ENCODE results near the gene CPSF2.
A peak's percentile ranks its signal among the peaks of the same experiment; 100 is the strongest.

The CPSF2 gene

GRCh38 chr14:92121670-92122350, at the start of gene CPSF2, which contains the start of gene NDUFB1:
TSS of gene CPSF2 (plus strand) at chr14:92121969. CDS start at chr14:92130985, 9,016 bp downstream.
TSS of gene NDUFB1 (minus strand) at chr14:92121706. CDS start at chr14:92117637, 4,069 bp downstream.
- Histone ChIP-seq H3K9me3 (ENCODE audit: control insufficient read depth, low read length) (no peaks in the 10 kb centered on the region), H3K27me3 (replicated peaks; ENCODE audit: control insufficient read depth, insufficient read depth, low read length) (no peaks in the 10 kb centered on the region), H3K4me1 (ENCODE audit: control insufficient read depth, insufficient read depth, low read length) (peaks cover 34% of the 10 kb centered on the region), H3K36me3 (ENCODE audit: control insufficient read depth, insufficient read depth, low read length, severe bottlenecking) (peaks cover 31% of the 10 kb centered on the region), H3K9ac (ENCODE audit: low read length) (peak within 1 kb of the TSS; percentile 100), H3K4me3 (ENCODE audit: low read length) (peak within 1 kb of the TSS; percentile 99)
- peak; percentile 91 for DNase-seq (ENCODE audit: low read depth)

GRCh38 chr14:92074555-92074954, 47.2 kb upstream of the CPSF2 start:
- Histone ChIP-seq H3K4me3 (ENCODE audit: low read length) (no peak overlapping the region), H3K36me3 (ENCODE audit: control insufficient read depth, insufficient read depth, low read length, severe bottlenecking) (peaks cover 28% of the 10 kb centered on the region), H3K9ac (ENCODE audit: low read length) (no peak overlapping the region)

GRCh38 chr14:92088494-92088893, 33.3 kb upstream of the CPSF2 start:
- Histone ChIP-seq H3K4me1 (ENCODE audit: control insufficient read depth, insufficient read depth, low read length) (no peaks in the 10 kb centered on the region), H3K9ac (ENCODE audit: low read length) (no peak overlapping the region), H3K9me3 (ENCODE audit: control insufficient read depth, low read length) (no peaks in the 10 kb centered on the region), H3K36me3 (ENCODE audit: control insufficient read depth, insufficient read depth, low read length, severe bottlenecking) (peaks cover 50% of the 10 kb centered on the region), H3K4me3 (ENCODE audit: low read length) (no peak overlapping the region), H3K27me3 (replicated peaks; ENCODE audit: control insufficient read depth, insufficient read depth, low read length) (no peaks in the 10 kb centered on the region)
- no peak for DNase-seq (ENCODE audit: low read depth)

More at GRCh38 chr14:92074555-92074954, 47.2 kb upstream of the CPSF2 start:
- peaks cover 14% of the 10 kb centered on the region for H3K4me1 ChIP-seq (ENCODE audit: control insufficient read depth, insufficient read depth, low read length)
- H3K27me3 ChIP-seq (replicated peaks; ENCODE audit: control insufficient read depth, insufficient read depth, low read length), result no peaks in the 10 kb centered on the region
- H3K9me3 ChIP-seq (ENCODE audit: control insufficient read depth, low read length), result no peaks in the 10 kb centered on the region
- no peak for DNase-seq (ENCODE audit: low read depth)

- H3K36me3 ChIP-seq (ENCODE audit: control insufficient read depth, insufficient read depth, low read length, severe bottlenecking), result peaks cover 44% of the 10 kb centered on the region
- DNase-seq (ENCODE audit: low read depth), result no peak
- H3K9ac ChIP-seq (ENCODE audit: low read length), result no peak overlapping the region
- no peaks in the 10 kb centered on the region for H3K4me1 ChIP-seq (ENCODE audit: control insufficient read depth, insufficient read depth, low read length)
- no peaks in the 10 kb centered on the region for H3K27me3 ChIP-seq (replicated peaks; ENCODE audit: control insufficient read depth, insufficient read depth, low read length)
- H3K9me3 ChIP-seq (ENCODE audit: control insufficient read depth, low read length), result no peaks in the 10 kb centered on the region
- H3K4me3 ChIP-seq (ENCODE audit: low read length), result no peak overlapping the region
Measured at GRCh38 chr14:92093320-92093719, 28.4 kb upstream of the CPSF2 start.

- Histone ChIP-seq H3K4me1 (ENCODE audit: control insufficient read depth, insufficient read depth, low read length) (peaks cover 5% of the 10 kb centered on the region), H3K36me3 (ENCODE audit: control insufficient read depth, insufficient read depth, low read length, severe bottlenecking) (peaks cover 14% of the 10 kb centered on the region), H3K9ac (ENCODE audit: low read length) (no peak overlapping the region), H3K4me3 (ENCODE audit: low read length) (no peak overlapping the region), H3K27me3 (replicated peaks; ENCODE audit: control insufficient read depth, insufficient read depth, low read length) (no peaks in the 10 kb centered on the region), H3K9me3 (ENCODE audit: control insufficient read depth, low read length) (no peaks in the 10 kb centered on the region)
- no peak for DNase-seq (ENCODE audit: low read depth)
Measured at GRCh38 chr14:92099802-92100201, 22.0 kb upstream of the CPSF2 start.

- no peaks in the 10 kb centered on the region for H3K36me3 ChIP-seq (ENCODE audit: control insufficient read depth, insufficient read depth, low read length, severe bottlenecking)
- no peaks in the 10 kb centered on the region for H3K27me3 ChIP-seq (replicated peaks; ENCODE audit: control insufficient read depth, insufficient read depth, low read length)
- DNase-seq (ENCODE audit: low read depth), result no peak
- H3K9ac ChIP-seq (ENCODE audit: low read length), result no peak overlapping the region
- no peak overlapping the region for H3K4me3 ChIP-seq (ENCODE audit: low read length)
- no peaks in the 10 kb centered on the region for H3K9me3 ChIP-seq (ENCODE audit: control insufficient read depth, low read length)
- peaks cover 11% of the 10 kb centered on the region for H3K4me1 ChIP-seq (ENCODE audit: control insufficient read depth, insufficient read depth, low read length)
Measured at GRCh38 chr14:92103363-92103989, 18.3 kb upstream of the CPSF2 start.

- Histone ChIP-seq H3K4me1 (ENCODE audit: control insufficient read depth, insufficient read depth, low read length) (peaks cover 11% of the 10 kb centered on the region), H3K36me3 (ENCODE audit: control insufficient read depth, insufficient read depth, low read length, severe bottlenecking) (no peaks in the 10 kb centered on the region), H3K4me3 (ENCODE audit: low read length) (peak overlapping the region; percentile 91)
Measured at GRCh38 chr14:92105073-92105892, 16.5 kb upstream of the CPSF2 start.

GRCh38 chr14:92105893-92106142, 16.0 kb upstream of the CPSF2 start:
- Histone ChIP-seq H3K4me3 (ENCODE audit: low read length) (peak overlapping the region; percentile 91), H3K4me1 (ENCODE audit: control insufficient read depth, insufficient read depth, low read length) (peaks cover 11% of the 10 kb centered on the region)
- DNase-seq (ENCODE audit: low read depth), result no peak

More at GRCh38 chr14:92105073-92105892, 16.5 kb upstream of the CPSF2 start:
- Histone ChIP-seq H3K9ac (ENCODE audit: low read length) (peak overlapping the region; percentile 95), H3K27me3 (replicated peaks; ENCODE audit: control insufficient read depth, insufficient read depth, low read length) (no peaks in the 10 kb centered on the region), H3K9me3 (ENCODE audit: control insufficient read depth, low read length) (no peaks in the 10 kb centered on the region)
- peak; percentile 77 for DNase-seq (ENCODE audit: low read depth)

GRCh38 chr14:92106143-92106926, 15.4 kb upstream of the CPSF2 start, which contains the start of gene ATXN3:
TSS of gene ATXN3 (minus strand) at chr14:92106582. CDS start at chr14:92106552, 30 bp downstream.
- Histone ChIP-seq H3K9ac (ENCODE audit: low read length) (peak within 1 kb of the TSS; percentile 95), H3K4me3 (ENCODE audit: low read length) (peak within 1 kb of the TSS; percentile 91), H3K9me3 (ENCODE audit: control insufficient read depth, low read length) (no peaks in the 10 kb centered on the region), H3K4me1 (ENCODE audit: control insufficient read depth, insufficient read depth, low read length) (peaks cover 11% of the 10 kb centered on the region), H3K36me3 (ENCODE audit: control insufficient read depth, insufficient read depth, low read length, severe bottlenecking) (no peaks in the 10 kb centered on the region), H3K27me3 (replicated peaks; ENCODE audit: control insufficient read depth, insufficient read depth, low read length) (no peaks in the 10 kb centered on the region)
- DNase-seq (ENCODE audit: low read depth), result peak; percentile 100

More at GRCh38 chr14:92105893-92106142, 16.0 kb upstream of the CPSF2 start:
- Histone ChIP-seq H3K9ac (ENCODE audit: low read length) (peak overlapping the region; percentile 95), H3K36me3 (ENCODE audit: control insufficient read depth, insufficient read depth, low read length, severe bottlenecking) (no peaks in the 10 kb centered on the region), H3K27me3 (replicated peaks; ENCODE audit: control insufficient read depth, insufficient read depth, low read length) (no peaks in the 10 kb centered on the region), H3K9me3 (ENCODE audit: control insufficient read depth, low read length) (no peaks in the 10 kb centered on the region)

GRCh38 chr14:92108345-92109254, 13.2 kb upstream of the CPSF2 start:
- Histone ChIP-seq H3K36me3 (ENCODE audit: control insufficient read depth, insufficient read depth, low read length, severe bottlenecking) (no peaks in the 10 kb centered on the region), H3K9me3 (ENCODE audit: control insufficient read depth, low read length) (no peaks in the 10 kb centered on the region), H3K4me1 (ENCODE audit: control insufficient read depth, insufficient read depth, low read length) (peaks cover 9% of the 10 kb centered on the region), H3K9ac (ENCODE audit: low read length) (no peak overlapping the region), H3K27me3 (replicated peaks; ENCODE audit: control insufficient read depth, insufficient read depth, low read length) (no peaks in the 10 kb centered on the region), H3K4me3 (ENCODE audit: low read length) (no peak overlapping the region)
- no peak for DNase-seq (ENCODE audit: low read depth)

Measured in adipocyte (in vitro differentiated cells).